ENCODE results near the gene UTF1.

UTF1 gene

DNA sequence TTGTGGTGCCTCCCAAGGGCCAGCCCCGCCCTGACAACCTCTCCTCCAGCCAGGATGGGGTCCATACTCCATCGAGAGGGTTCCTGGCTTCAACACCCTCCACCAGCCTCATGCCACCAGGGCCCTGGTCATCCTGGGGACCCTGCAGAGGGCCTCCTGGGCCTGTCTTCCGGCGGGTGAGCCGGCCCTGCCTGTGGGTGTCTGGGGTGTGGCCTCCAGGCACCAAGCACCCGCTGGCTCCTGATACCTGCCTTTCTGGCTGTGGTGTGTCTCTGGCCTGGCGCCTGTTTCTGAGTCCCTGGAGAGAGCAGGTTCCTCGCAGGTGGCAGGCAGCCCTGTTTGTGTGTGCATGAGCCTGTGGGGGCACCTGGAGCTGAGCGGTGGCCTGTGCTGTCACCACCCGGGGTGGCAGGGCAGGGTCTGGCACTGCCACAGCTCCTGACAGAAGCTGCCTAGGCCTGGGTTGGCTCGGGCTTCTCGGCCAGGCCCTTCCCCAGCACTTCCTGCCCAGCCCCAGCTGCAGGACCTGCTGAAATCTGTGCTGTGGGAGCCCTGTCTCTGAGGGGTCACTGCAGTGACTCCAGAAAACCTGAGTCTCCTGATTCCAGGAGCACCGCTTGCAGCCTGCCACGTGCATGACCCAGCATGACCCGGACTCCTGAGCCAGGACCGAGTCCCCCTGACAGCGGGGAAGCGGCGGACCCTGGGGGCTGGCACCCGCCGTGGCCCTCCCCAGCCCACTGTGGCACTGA lies 28.2 kb downstream of the UTF1 start:
- TF ChIP-seq, protein P1, sequence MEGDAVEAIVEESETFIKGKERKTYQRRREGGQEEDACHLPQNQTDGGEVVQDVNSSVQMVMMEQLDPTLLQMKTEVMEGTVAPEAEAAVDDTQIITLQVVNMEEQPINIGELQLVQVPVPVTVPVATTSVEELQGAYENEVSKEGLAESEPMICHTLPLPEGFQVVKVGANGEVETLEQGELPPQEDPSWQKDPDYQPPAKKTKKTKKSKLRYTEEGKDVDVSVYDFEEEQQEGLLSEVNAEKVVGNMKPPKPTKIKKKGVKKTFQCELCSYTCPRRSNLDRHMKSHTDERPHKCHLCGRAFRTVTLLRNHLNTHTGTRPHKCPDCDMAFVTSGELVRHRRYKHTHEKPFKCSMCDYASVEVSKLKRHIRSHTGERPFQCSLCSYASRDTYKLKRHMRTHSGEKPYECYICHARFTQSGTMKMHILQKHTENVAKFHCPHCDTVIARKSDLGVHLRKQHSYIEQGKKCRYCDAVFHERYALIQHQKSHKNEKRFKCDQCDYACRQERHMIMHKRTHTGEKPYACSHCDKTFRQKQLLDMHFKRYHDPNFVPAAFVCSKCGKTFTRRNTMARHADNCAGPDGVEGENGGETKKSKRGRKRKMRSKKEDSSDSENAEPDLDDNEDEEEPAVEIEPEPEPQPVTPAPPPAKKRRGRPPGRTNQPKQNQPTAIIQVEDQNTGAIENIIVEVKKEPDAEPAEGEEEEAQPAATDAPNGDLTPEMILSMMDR (IDR thresholded peaks at IDR 0.05; ENCODE audit: low read depth, low read length) = no peak
- no peak for DNase-seq (ENCODE audit: extremely low read depth, low read depth)

DNA sequence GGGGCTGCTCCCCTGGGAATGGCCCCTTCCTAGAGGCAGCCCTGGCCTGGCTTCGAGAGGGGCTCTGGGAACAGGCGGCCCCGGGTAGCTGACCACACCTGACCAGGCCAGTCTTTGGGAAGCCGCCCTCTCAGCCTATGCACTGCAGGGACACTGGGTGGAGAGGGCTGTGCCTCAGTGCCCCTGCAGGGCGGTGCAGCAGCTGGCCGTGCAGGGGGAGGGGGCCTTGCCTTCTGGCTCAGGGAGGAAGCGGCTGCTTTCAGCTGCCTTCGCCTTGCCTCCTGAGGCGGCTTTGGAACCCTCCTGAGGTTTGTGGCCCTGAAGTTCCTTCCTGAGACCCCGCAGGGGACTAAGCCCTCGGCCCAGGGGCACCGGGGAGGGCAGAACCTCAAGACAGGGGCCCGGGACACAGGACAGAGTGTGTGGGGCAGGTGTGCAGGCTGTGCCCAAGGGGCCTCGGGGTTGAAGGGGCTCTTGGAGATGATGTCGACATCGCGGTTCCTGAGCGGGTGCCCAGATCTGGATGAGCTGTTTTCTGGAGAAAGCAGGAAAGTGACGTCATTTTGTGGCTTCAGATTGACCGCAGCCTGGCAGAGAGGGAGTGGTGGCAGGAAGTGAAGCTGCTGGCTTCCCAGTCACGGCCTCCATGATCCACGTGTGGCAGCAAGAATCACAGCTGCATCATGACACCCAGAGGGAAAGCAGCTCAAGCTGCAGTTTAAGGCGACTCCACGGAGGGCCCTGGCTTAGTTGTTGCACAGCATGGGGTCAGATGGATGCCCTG lies 29.0 kb downstream of the UTF1 start:
- peak; percentile 97 for DNase-seq (ENCODE audit: extremely low read depth, low read depth)

DNA sequence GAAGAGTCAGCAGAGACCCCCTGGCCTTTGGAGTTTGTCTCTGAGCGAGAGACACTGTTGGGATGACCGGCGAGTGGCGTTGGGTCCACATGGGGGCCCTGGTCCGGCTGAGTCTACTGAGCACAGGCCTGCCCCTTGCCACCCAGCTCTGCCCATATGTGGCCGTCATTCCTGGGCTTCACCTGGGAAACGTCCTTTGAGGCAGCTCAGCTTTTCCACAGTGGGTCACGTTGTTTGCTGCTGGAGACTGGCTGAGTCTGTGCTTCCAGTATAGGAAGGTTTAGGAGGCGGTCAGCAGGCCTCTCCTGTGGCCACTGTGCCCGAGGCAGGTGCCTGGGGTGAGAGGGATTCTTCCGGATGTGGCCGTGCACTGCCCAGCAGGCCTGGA lies 29.6 kb downstream of the UTF1 start:
- no peak for DNase-seq (ENCODE audit: extremely low read depth, low read depth)
- TF ChIP-seq, protein P1 (IDR thresholded peaks at IDR 0.05; ENCODE audit: low read depth, low read length) = no peak

More for the DNA sequence above, 29.0 kb downstream of the UTF1 start:
- TF ChIP-seq, protein P1 (IDR thresholded peaks at IDR 0.05; ENCODE audit: low read depth, low read length) = no peak

DNA sequence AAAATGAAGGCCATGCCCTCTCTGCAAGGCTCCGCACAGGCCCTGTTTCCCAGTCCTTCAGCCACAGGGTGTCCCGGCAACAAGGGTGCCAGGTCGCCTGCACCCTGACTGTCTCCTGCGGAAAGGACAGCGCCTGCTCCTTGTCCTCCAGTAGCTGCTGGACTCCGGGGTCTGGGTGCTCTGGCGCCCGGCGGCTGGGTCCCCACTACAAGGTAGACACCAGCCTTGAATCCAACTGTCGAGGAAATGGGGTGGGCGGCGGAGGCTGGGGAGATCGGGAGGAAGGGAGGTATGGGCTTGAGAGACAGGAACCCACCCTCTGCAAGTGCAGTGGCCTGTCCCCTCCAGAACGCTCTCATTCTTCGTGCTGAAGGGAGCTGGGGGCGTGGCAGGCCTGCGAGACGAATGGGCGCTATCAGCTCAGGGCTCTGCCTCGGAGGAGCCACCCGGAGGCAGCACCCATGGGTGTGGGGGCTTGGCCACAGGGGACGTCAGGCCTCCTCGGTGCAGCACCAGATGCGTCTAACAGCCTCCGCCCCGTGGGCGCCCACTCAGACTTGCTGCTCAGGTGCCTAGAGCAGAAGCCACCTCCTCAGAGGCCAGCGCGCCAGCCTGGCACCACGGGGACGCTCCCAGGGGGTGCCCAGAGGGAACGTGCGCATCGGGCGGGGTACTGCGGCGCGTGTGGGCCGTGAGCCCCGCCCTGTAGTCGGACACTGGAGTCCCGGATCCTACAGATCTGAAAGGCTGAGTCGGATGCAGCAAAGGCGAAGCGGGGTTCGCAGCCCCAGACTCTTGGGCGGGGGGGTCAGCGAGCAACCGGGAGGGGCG lies 31.1 kb downstream of the UTF1 start:
- no peak for DNase-seq (ENCODE audit: extremely low read depth, low read depth)
- TF ChIP-seq, protein P1 (IDR thresholded peaks at IDR 0.05; ENCODE audit: low read depth, low read length) = no peak

DNA sequence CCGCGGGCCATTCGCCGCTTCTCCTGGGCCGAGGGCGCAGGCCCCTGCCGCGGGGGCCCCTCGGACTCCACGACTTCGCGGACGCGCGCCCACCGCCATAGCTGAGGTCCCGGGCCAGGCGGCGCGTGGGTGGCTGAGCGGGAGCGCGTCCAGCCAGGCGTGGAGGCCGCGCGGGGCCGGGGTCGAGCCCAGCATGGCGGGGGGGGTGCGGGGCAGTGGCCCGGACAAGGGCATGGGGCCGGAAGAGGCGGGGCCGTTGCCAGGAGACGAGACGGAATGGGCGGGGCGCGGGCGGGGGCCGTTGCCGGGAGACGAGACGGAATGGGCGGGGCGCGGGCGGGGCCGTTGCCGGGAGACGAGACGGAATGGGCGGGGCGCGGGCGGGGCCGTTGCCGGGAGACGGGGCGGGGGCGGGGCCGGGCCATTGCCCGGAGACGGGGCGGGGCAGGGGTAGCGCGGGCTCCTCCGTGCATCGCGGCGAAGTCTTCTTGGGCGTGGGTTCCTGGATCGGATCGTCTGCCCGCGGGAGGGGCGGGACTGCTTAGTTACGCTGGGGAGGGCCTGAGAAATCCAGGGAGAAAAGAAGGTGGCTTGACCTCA lies 31.8 kb downstream of the UTF1 start:
- TF ChIP-seq, protein P1 (IDR thresholded peaks at IDR 0.05; ENCODE audit: low read depth, low read length) = no peak
- DNase-seq (ENCODE audit: extremely low read depth, low read depth) = peak; percentile 19

DNA sequence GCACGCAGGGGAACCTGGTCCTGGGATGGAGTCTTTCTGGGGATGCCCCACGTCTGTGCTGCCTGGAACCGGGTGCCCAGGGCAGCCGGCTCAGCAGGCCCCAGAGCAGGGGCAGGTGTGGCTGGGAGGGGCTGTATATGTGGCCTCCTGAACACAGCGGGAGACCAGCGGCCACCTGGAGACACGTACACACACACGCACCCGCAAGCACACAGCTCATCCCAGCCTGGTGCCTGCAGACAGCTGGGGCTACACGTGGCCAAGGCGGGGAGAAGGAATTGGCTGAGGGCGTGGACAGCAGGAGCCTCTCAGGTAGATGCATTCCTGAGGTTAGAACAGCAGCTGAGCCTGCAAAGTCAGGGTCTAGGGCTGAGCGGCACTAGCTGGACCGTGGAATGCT lies 32.7 kb downstream of the UTF1 start:
- TF ChIP-seq, protein P1 (IDR thresholded peaks at IDR 0.05; ENCODE audit: low read depth, low read length) = no peak
- no peak for DNase-seq (ENCODE audit: extremely low read depth, low read depth)
